ENCODE measurements around the gene PRKCZ. TPM values are rescaled to one million over a fixed set of nuclear protein-coding genes. Genes with fewer than 3 reads are reported as not detected.

PRKCZ gene
- total RNA-seq, 1 donor from 2014 or later: 55.5 TPM

GRCh38 chr1:2086446-2087078 is 36.4 kb downstream of the PRKCZ start:
- peaks cover 8% of the 10 kb centered on the region for H3K36me3 Mint-ChIP-seq
- no peak overlapping the region for H3K27ac Mint-ChIP-seq
- no peak for TF ChIP-seq CTCF (IDR thresholded peaks at IDR 0.05; ENCODE audit: unreplicated experiment)
- no peak overlapping the region for H3K4me3 Mint-ChIP-seq
- H3K27me3 Mint-ChIP-seq (ENCODE audit: low read depth): no peaks in the 10 kb centered on the region
- no peaks in the 10 kb centered on the region for H3K9me3 Mint-ChIP-seq
- H3K4me1 Mint-ChIP-seq: no peaks in the 10 kb centered on the region
- DNase-seq (ENCODE audit: low spot score in 2 of 2, unreplicated experiment in 2 of 2): no peak

- no peak for DNase-seq (ENCODE audit: low spot score in 2 of 2, unreplicated experiment in 2 of 2)
- no peaks in the 10 kb centered on the region for H3K36me3 Mint-ChIP-seq
- no peaks in the 10 kb centered on the region for H3K27me3 Mint-ChIP-seq (ENCODE audit: low read depth)
- TF ChIP-seq CTCF (IDR thresholded peaks at IDR 0.05; ENCODE audit: unreplicated experiment): no peak
- no peak overlapping the region for H3K27ac Mint-ChIP-seq
- no peak overlapping the region for H3K4me3 Mint-ChIP-seq
- no peaks in the 10 kb centered on the region for H3K4me1 Mint-ChIP-seq
- no peaks in the 10 kb centered on the region for H3K9me3 Mint-ChIP-seq
These were observed 37.6 kb downstream of the PRKCZ start for GRCh38 chr1:2087766-2088165.

GRCh38 chr1:2088458-2088857 is 38.2 kb downstream of the PRKCZ start:
- no peak overlapping the region for H3K27ac Mint-ChIP-seq

GRCh38 chr1:2089051-2089450 is 38.8 kb downstream of the PRKCZ start:
- no peaks in the 10 kb centered on the region for H3K9me3 Mint-ChIP-seq
- no peak for DNase-seq (ENCODE audit: low spot score in 2 of 2, unreplicated experiment in 2 of 2)
- no peak overlapping the region for H3K27ac Mint-ChIP-seq
- H3K27me3 Mint-ChIP-seq (ENCODE audit: low read depth): no peaks in the 10 kb centered on the region
- H3K4me1 Mint-ChIP-seq: no peaks in the 10 kb centered on the region
- no peak for TF ChIP-seq CTCF (IDR thresholded peaks at IDR 0.05; ENCODE audit: unreplicated experiment)
- H3K4me3 Mint-ChIP-seq: no peak overlapping the region
- no peaks in the 10 kb centered on the region for H3K36me3 Mint-ChIP-seq

More at GRCh38 chr1:2088458-2088857, 38.2 kb downstream of the PRKCZ start:
- TF ChIP-seq CTCF (IDR thresholded peaks at IDR 0.05; ENCODE audit: unreplicated experiment): no peak
- Mint-ChIP-seq H3K4me1 (no peaks in the 10 kb centered on the region), H3K36me3 (no peaks in the 10 kb centered on the region), H3K4me3 (no peak overlapping the region), H3K27me3 (ENCODE audit: low read depth) (no peaks in the 10 kb centered on the region), H3K9me3 (no peaks in the 10 kb centered on the region)
- DNase-seq (ENCODE audit: low spot score in 2 of 2, unreplicated experiment in 2 of 2): no peak

GRCh38 chr1:2090216-2090890 is 40.1 kb downstream of the PRKCZ start:
- Mint-ChIP-seq H3K36me3 (no peaks in the 10 kb centered on the region), H3K4me1 (no peaks in the 10 kb centered on the region), H3K27ac (no peak overlapping the region), H3K4me3 (no peak overlapping the region), H3K27me3 (ENCODE audit: low read depth) (no peaks in the 10 kb centered on the region), H3K9me3 (no peaks in the 10 kb centered on the region)
- no peak for TF ChIP-seq CTCF (IDR thresholded peaks at IDR 0.05; ENCODE audit: unreplicated experiment)
- DNase-seq (ENCODE audit: low spot score in 2 of 2, unreplicated experiment in 2 of 2): no peak
